Activated CD8-positive, alpha-beta T cell treated with anti-CD3 and anti-CD28 coated beads for 36 hours (primary cell): ENCODE data around the gene XRCC6. TPM values are rescaled to one million over a fixed set of nuclear protein-coding genes. Genes with fewer than 3 reads are reported as not detected.

ENCODE experiments used
- ATAC-seq: fragments of 200-7000 bp; cut with Tn5 transposase; one replicate; pipeline ENCODE4 v1.10.0; 2021; ENCODE audit warnings: mild to moderate bottlenecking, moderate library complexity
- CTCF ChIA-PET: fragments of 350-600 bp; sonication (Branson Sonifier 250); formaldehyde crosslinking; loops from one replicate; lab custom pipeline; 2021; ENCODE audit warnings: antibody characterized with exemption; lab: Charles Lee
- POLR2A ChIA-PET: fragments of 350-600 bp; sonication (Branson Sonifier 250); formaldehyde crosslinking; loops from one replicate; lab custom pipeline; 2021; ENCODE audit warnings: antibody characterized with exemption; lab: Charles Lee
- DNase-seq: peaks from one replicate; pipeline ENCODE4 v3.0.0-alpha.2; 2020
- H3K27ac Mint-ChIP-seq: one replicate; pipeline ENCODE4 v1.8.0; 2021; ENCODE audit warnings: mild to moderate bottlenecking, mixed read lengths
- H3K27me3 Mint-ChIP-seq: one replicate; pipeline ENCODE4 v1.8.0; 2021; ENCODE audit warnings: mixed read lengths
- H3K36me3 Mint-ChIP-seq: one replicate; pipeline ENCODE4 v1.8.0; 2021; ENCODE audit warnings: low read depth, mixed read lengths
- H3K4me1 Mint-ChIP-seq: one replicate; pipeline ENCODE4 v1.8.0; 2021; ENCODE audit warnings: low read depth, mixed read lengths
- H3K4me3 Mint-ChIP-seq: one replicate; pipeline ENCODE4 v1.8.0; 2021; ENCODE audit warnings: mild to moderate bottlenecking, moderate library complexity, mixed read lengths
- H3K9me3 Mint-ChIP-seq: one replicate; pipeline ENCODE4 v1.8.0; 2021; ENCODE audit warnings: mixed read lengths
- CTCF ChIP-seq: fragments of 200-600 bp; IDR thresholded peaks from one replicate; pipeline ENCODE4 v1.8.0; 2022; ENCODE audit warnings: antibody characterized with exemption, mild to moderate bottlenecking
- intact Hi-C: fragments of 100-400 bp; cut with micrococcal nuclease; formaldehyde crosslinking; loops from one replicate; pipeline ENCODE4 v1.10.0; 2022
- total RNA-seq, 2 experiments: library from RNA; stranded (reverse); gene quantifications; one replicate each; pipeline ENCODE4 v1.2.3, GENCODE V29; 2021

XRCC6 gene
- total RNA-seq, 2 experiments from 2014 or later, result 424 to 425 TPM

DNA sequence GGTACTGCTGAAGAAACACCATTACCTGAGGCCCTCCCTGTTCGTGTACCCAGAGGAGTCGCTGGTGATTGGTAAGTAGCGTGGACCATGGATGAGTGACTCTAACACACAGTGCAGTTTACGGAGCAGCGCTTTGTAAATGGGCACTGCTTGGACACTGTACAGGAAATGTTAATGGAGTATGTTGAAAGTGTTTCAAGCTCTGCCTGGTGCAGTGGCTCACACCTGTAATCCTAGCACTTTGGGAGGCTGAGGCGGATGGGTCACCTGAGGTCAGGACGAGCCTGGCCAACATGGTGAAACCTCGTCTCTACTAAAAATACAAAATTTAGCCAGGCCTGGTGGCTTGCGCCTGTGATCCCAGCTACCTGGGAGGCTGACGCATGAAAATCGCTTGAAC lies 29.7 kb downstream of the XRCC6 start:
- Mint-ChIP-seq H3K9me3 (no peaks in the 10 kb centered on the region), H3K27me3 (no peaks in the 10 kb centered on the region), H3K27ac (no peak overlapping the region), H3K36me3 (peaks cover 50% of the 10 kb centered on the region), H3K4me1 (peaks cover 13% of the 10 kb centered on the region), H3K4me3 (no peak overlapping the region)
- ChIA-PET CTCF (interaction anchor here (1.8 kb wide), 1 partner anchor 16 kb away, joined by 9 read pairs; no protein-coding TSS in a partner anchor), POLR2A (interaction anchor here (1.1 to 2.3 kb wide), 4 partner anchors 9 to 27 kb away, joined by 3 to 10 read pairs (median 4); no protein-coding TSS in a partner anchor)
- DNase-seq (no peak), ATAC-seq (no peak)
- intact Hi-C loops, result no loop called here
- no peak for TF ChIP-seq CTCF

GRCh38 chr22:41654322-41654721 lies 33.2 kb downstream of the XRCC6 start:
- peak overlapping the region; percentile 15 for H3K27ac Mint-ChIP-seq
- no peaks in the 10 kb centered on the region for H3K27me3 Mint-ChIP-seq
- DNase-seq, result no peak
- H3K4me3 Mint-ChIP-seq, result no peak overlapping the region
- peaks cover 52% of the 10 kb centered on the region for H3K36me3 Mint-ChIP-seq
- intact Hi-C loops, result no loop called here
- no peaks in the 10 kb centered on the region for H3K4me1 Mint-ChIP-seq
- TF ChIP-seq CTCF, result no peak
- no peaks in the 10 kb centered on the region for H3K9me3 Mint-ChIP-seq
- POLR2A ChIA-PET, result interaction anchor here (1.2 to 1.8 kb wide), 4 partner anchors 10 to 15 kb away, joined by 3 to 10 read pairs (median 6); no protein-coding TSS in a partner anchor
- ATAC-seq, result no peak
- CTCF ChIA-PET, result interaction anchor here (0.8 to 6.9 kb wide), 4 partner anchors 8 to 57 kb away, joined by 3 to 66 read pairs (median 4); no protein-coding TSS in a partner anchor

- H3K27me3 Mint-ChIP-seq, result no peaks in the 10 kb centered on the region
- no peak overlapping the region for H3K27ac Mint-ChIP-seq
- peaks cover 63% of the 10 kb centered on the region for H3K36me3 Mint-ChIP-seq
- intact Hi-C loops, result no loop called here
- H3K4me1 Mint-ChIP-seq, result no peaks in the 10 kb centered on the region
- ChIA-PET CTCF (interaction anchor here (1.5 to 6.9 kb wide), 2 partner anchors 10 to 41 kb away, joined by 5 to 66 read pairs; no protein-coding TSS in a partner anchor), POLR2A (interaction anchor here (0.7 kb wide), 1 partner anchor 352 kb away, joined by 3 read pairs; no protein-coding TSS in a partner anchor)
- no peak for DNase-seq
- no peaks in the 10 kb centered on the region for H3K9me3 Mint-ChIP-seq
- no peak for ATAC-seq
- TF ChIP-seq CTCF, result no peak
- H3K4me3 Mint-ChIP-seq, result no peak overlapping the region
These were observed 35.5 kb downstream of the XRCC6 start for GRCh38 chr22:41656556-41656955.

DNA sequence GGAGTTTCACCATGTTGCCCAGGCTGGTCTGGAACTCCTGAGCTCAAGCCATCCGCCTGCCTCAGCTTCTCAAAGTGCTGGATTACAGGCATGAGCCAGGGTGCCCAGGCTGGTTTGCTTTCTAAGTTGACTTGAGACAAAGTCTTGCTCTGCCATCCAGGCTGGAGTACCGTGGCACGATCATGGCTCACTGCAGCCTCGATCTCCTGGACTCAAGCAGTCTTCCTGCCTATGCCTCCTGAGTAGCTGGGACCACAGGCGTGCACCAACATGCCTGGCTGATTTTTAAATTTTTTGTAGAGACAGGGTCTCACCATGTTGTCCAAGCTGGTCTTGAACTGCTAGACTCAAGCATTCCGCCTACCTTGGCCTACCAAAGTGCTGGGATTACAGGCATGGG lies 36.6 kb downstream of the XRCC6 start:
- POLR2A ChIA-PET, result interaction anchor here (1.2 to 2.5 kb wide), 3 partner anchors 9 to 14 kb away, joined by 3 to 7 read pairs (median 4); no protein-coding TSS in a partner anchor

More for the DNA sequence above, 36.6 kb downstream of the XRCC6 start:
- DNase-seq (no peak), ATAC-seq (no peak)
- H3K36me3 Mint-ChIP-seq, result peaks cover 60% of the 10 kb centered on the region
- H3K9me3 Mint-ChIP-seq, result no peaks in the 10 kb centered on the region
- no peak overlapping the region for H3K4me3 Mint-ChIP-seq
- intact Hi-C loops, result no loop called here
- no peaks in the 10 kb centered on the region for H3K4me1 Mint-ChIP-seq
- CTCF ChIA-PET, result interaction anchor here (6.9 kb wide), 1 partner anchor 8 kb away, joined by 66 read pairs; no protein-coding TSS in a partner anchor
- H3K27ac Mint-ChIP-seq, result no peak overlapping the region
- TF ChIP-seq CTCF, result no peak
- H3K27me3 Mint-ChIP-seq, result no peaks in the 10 kb centered on the region
